Measurements from ENCODE around the gene KRT75. TPM values are rescaled to one million over a fixed set of nuclear protein-coding genes. Genes with fewer than 3 reads are reported as not detected.
"Not testable (repeated sequence)": the region's sequence is repeated elsewhere in the genome, so short reads cannot be mapped to it uniquely, and the experiment has no call there.

The KRT75 gene
- total RNA-seq, 1 donor = not detected

DNA sequence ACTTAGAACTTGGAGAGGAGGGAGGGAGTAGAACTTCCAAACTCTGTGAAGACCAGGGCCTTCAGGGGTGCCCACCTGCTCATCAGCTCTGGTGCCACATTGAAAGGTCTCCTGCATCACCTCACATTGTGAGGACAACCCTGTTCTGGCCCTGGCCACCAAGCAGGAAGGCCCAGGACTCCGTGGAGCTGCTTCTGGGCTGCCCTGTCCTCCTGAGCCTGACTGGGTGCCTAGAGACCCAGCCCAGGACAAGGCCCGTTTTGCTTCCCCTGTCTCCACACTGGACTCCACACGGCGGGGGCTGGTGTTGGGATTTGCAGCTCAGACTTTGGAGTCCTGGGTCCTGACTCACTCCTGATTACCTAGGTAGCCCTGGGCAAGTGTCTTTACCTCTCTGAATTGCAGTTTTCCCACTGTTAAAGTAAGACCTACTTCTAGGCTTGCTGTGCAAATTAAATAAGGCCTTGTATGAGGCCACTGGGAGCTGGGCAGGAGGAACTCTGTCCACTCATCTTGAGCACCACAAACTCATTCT is 15.5 kb downstream of the KRT75 start:
- DNase-seq (ENCODE audit: low read depth in 2 of 3, low spot score in 2 of 3) = no peak

DNA sequence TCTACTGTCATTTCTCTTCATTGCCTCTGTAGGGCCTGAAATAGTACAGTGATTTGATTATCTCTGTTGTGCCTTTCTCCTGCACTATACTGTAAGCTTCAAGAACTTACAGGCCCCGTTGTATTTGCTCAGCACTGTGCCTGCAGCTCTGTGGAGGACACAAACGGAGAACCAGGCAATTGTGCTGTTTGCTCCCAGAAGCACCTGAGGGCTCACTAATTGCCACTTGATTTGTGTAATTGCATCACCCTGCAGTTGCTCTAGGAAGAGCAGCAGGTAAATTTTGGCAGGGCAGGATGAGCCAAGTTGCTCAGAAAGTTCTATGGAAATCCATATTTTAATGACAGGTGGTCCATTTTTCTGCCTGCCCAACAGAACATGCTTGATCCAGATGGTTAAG is 16.4 kb downstream of the KRT75 start:
- no peak for DNase-seq (ENCODE audit: low read depth in 2 of 3, low spot score in 2 of 3)

DNA sequence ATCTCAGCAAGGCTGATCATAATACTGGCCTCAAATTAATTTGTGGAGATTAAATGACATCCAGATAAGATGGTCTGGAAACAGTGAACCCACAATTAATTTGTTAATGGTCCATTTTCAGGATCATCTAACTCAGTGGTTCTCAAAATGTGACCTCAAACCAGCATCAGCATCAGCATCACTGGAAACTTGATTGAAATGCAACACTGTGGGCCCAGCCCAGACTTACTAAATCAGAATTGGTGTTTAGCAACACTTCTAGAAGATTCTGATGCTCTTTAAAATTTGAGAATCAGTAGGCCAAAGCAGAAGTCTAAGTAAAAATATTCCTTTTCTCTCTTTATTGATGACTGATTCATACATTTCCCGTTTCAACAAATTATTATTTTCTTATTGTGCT is 17.4 kb downstream of the KRT75 start:
- no peak for DNase-seq (ENCODE audit: low read depth in 2 of 3, low spot score in 2 of 3)

DNA sequence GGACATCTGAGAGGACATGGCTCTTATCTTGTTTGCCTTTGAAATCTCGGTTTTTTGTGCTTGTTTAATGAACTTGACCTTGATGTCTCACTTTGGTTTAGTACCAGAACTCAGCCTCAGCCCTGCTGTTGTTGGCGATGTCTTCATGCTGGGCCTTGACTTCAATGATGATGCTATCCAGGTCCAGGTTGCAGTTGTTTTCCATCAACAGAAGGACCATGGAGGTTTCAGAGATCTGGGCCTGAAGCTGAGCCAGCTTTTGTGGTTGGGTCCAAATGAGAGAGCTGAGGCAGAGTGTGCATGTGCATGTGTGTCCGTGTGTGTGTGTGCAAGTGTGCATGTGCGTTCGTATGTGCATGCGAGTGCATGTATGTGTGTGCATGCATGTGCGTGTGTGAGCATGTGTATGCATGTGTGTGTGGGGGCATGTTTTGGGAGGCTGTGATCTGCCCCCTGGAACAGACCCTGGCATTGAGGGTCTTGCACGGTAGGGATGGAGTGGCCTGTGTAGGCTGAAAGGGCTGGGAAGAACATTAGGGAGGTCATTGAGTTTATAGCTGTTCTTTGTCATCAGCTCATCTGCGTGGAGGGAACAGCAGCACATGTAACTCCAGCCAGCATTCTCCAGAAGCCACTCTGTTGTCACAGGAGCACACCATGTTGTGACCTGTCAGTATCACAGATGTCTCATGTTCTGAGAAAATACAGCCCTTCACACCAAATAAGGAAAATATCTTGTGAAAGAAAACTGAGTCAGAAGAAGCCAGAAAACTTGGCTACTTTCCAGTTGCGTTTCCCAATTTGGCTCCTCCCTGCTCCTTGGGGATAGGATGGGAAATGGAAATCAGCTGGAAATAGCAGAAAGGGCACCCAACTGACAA is 18.1 kb downstream of the KRT75 start:
- no peak for DNase-seq (ENCODE audit: low read depth in 2 of 3, low spot score in 2 of 3)

DNA sequence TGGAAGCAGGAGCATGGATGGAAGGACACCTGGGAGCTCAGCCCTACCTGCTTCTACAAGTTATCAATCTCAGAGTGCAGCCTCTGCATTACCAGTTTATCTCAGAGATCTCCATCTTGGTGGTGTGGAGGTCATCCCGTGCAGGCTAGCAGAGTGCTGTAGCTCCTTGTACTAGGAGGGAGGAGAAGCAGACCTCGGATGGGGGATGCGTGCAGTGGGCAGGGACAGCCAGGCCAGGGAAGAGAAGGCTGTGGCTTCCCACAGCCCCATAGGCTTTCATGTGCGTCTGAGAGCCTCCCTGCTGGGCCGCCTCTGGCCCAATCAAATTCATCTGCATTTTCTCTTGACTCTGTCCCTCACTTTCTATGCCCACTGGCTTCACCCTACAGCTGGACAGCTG is 19.2 kb downstream of the KRT75 start:
- no peak for DNase-seq (ENCODE audit: low read depth in 2 of 3, low spot score in 2 of 3)

DNA sequence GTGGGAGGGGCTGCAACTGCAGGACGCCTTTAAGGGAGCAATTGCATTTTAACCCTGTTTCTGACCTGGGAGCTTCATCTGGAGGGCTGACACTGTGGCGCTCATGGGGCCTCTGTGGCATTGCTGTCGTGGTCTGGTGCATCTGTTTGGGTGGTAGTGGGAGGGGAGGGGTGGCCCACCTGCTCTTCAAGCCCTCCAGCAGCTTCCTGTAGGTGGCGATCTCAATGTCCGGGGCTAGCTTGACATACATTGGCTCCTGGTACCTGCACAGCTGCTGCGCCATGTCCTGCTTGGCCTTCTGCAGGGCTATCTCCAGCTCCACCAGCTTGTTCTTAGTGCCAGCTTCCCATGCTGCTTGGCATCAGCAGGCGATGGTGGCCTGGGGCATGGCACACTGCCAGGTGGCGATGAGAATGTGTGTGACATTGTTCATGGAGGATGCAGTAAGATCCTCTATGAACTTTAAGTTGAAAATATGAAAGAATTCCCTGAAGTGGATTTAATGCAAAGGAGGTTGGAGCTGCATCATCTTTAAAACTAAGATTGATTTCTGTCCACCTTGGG is 20.3 kb downstream of the KRT75 start:
- no peak for DNase-seq (ENCODE audit: low read depth in 2 of 3, low spot score in 2 of 3)

DNA sequence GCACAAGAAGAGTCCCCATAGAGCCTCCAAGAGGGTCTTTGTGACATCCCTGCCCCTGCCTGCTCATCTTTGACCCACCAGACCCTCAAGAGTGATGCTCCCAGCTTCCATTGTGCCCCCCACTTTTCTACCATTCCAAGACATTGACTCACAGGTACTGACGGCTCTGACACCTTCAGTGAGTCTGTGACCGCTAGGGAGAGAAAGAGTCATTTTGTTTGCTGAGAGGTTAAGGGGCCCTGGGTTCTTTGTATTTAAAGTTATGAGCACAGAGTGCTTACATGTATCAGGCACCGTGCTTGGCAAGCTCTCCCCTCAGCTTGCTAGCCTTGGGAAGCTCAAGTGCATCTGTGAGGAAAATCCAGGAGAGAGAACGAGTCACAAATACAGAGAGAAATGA is 21.0 kb downstream of the KRT75 start:
- no peak for DNase-seq (ENCODE audit: low read depth in 2 of 3, low spot score in 2 of 3)

DNA sequence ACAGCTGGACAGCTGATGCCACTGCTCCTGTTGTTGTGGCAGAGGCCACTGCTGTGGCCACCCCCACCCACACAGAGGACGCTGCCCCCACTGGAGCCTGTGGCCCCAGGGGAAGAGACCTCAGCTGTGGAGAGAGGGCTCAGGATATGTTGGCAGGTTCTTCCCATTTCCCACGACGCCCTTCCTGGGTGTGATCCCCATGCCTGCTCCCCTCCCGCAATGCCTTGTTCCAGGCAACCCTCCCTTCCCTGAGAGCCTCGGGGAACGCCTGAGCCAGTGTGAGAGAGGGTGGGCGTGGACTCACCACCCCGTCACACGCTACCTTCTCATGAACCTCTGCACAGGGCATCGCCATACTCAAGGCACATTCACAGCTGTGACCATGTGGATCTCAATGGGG is 22.4 kb downstream of the KRT75 start:
- DNase-seq (ENCODE audit: low read depth in 2 of 3, low spot score in 2 of 3) = no peak

DNA sequence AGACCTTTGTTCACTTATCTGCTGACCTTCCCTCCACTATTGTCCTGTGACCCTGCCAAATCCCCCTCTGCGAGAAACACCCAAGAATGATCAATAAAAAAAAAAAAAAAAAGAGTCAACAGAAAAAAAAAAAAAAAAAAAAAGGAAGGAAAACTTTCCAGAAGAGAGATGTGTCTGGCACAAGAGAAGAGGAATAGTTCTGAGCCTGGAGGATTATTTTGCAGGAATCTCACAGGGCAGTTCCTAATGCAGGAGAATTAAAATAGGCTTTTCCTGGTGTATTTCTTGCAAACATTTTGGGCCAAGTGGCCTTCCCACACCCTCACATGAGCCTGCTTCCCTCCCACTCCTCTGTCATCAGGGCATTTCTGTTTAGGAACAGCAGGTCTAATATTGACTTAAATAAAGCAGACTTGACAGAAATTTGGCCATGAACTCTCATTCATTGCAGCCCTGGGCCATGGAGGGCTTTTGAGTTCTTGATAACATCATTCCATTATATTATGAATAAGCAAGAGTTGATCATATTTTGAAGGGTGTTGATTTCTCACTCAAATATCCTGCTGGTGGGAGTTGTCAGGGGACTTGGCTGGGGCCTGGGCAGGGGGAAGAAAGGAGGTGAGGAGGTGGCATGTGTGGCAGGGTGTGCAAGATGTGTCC is 23.5 kb downstream of the KRT75 start:
- DNase-seq (ENCODE audit: low read depth in 2 of 3, low spot score in 2 of 3) = not testable (repeated sequence)

DNA sequence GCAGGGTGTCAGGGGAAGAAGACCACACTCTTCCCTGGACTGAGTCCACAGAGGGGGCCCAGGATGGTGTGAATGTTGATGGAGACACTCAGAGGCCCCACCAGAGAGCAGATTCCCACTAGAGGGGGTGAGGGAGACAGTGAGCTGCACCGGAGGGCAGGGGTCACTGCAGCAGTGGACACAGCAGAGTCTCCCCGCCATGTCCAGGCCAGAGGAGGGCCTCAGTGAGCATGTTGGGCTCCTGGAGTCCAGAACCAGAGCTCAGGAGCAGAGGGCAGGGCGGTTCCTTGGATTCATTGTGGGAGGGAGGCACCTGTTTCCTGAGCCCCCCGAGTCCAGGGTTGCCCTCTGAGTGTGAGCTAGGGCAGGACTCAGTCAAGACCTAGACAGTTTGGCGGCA is 26.3 kb downstream of the KRT75 start:
- no peak for DNase-seq (ENCODE audit: low read depth in 2 of 3, low spot score in 2 of 3)

DNA sequence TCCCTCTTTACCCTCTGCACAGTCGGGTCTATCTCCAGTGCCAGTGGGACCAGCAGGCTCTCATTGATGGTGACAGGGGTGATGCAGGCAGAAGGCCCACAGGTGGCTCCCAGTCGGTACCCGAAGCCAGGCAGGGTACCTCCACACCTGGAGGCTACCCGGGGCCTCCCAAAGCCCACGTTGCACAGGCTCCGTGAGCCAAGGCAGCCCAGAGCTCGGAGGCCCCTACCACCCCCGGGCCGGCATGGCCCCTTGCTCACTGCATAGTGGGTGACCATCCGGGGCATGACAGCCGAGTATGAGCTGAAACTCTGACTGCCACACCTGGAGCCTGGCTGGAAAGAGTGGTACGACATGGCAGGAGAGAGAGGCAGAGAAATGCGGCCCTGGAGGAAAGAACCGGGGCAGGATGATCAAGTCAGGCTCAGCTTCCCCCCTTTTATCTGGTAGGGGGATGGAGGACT is 28.2 kb downstream of the KRT75 start, which contains the start of gene KRT82:
TSS of gene KRT82 (minus strand) at position 414 of the 464 bp plus-strand sequence. CDS start at position 356, 58 bp downstream.
- DNase-seq (ENCODE audit: low read depth in 2 of 3, low spot score in 2 of 3) = no peak

DNA sequence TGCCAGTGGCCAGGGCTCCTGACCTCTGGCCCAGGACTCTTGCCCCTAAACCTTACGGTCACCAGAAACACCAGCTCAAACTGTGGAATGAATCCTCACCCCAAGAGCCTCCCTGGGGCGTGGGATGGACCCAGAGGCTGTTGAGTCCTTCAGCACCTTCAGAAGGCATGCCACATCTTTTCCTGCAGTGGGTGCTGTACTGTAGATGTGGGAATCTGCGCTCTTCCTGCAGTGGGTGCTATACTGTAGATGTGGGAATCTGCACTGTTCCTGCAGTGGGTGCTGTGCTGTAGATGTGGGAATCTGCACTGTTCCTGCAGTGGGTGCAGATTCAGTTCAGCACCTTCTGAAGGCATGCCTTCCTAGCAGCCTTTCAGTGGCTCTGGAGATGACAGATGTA is 29.2 kb downstream of the KRT75 start:
- DNase-seq (ENCODE audit: low read depth in 2 of 3, low spot score in 2 of 3) = no peak

DNA sequence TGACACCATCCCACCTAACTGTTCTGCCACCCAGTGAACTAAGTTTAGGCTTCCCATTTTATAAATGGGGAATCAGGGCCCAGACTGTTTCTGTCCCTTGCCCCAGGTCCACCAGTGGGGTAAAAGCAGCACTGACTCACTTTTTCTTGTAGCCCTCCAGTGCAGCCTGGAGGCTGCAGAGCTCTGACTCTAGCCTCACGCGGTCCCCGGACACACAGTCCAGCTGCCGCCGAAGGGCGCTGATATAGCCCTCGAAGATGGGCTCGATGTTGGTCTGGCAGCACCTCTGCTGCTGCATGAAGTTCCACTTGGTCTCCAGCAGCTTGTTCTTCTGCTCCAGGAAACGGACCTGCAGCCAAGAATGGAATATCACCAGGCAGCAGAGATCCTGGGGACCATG is 30.6 kb downstream of the KRT75 start:
- DNase-seq (ENCODE audit: low read depth in 2 of 3, low spot score in 2 of 3) = no peak

DNA sequence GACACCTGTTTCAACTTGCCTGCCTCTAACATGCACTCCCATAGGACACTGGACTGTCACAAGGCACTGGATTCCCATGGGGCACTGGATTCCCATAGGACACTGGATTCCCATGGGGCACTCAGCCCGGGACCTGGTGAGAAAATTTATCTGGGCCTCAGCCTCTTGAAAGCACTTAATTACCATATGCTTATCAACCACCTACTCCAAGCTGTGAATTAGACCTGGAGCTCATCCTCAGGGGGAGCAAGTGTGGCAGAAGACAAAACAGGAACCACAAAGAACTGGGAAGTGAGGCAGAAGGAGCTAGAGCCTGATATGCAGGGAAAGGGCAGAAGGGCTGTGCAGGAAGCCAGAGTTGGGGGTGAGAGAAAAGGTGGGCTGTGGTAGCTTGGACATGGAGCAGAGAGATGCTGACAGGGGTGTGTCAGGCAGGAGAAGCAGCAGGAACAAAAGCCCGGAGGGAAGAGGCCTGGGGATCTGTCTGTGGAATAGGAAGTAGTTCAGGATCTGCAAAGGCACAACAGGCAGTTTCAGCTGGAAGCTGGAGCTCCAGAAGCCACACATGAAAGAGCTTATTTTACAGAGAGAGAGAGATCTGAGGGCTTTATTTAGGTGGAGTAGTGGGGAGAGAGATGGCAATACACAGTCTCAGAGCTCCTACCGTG is 31.2 kb downstream of the KRT75 start:
- no peak for DNase-seq (ENCODE audit: low read depth in 2 of 3, low spot score in 2 of 3)

DNA sequence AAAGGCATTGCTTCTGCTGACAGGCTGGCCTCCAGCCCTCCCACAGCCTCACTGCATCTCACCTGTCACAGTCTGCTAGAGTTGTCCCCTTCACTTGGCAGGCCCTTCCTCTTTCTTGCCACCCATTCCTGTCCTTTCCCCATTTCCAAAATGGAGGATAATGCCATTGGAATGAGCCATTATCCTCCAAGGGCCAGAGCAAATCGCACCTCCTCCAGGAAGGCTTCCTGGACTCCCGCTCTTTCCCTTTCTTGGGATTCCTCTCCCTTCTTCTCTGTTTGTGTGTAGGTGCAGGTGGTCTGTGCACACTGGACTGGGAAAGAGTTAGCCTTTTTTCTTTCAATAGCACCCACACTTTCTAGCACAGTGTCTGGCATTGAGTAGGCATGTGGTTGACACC is 31.8 kb downstream of the KRT75 start:
- DNase-seq (ENCODE audit: low read depth in 2 of 3, low spot score in 2 of 3) = no peak

DNA sequence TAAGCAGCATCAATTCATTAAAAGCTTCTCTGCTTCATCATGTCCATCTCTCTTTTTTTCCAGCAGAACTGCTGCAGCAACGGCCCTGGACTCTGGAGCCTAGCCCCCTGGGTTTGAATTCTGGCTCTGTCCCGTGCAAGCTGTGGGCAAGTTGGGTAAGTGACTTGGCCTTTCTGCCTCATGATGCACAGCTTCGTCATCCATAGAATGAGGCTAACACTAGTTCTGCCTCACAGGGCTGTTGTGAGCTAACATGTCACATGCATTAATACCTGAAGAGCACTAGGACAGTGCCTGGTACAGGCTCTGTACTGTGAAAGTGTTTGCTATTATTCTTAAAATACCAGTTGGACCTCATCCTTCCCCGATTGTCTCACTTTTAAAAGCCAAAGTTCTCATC is 32.2 kb downstream of the KRT75 start:
- DNase-seq (ENCODE audit: low read depth in 2 of 3, low spot score in 2 of 3) = no peak

DNA sequence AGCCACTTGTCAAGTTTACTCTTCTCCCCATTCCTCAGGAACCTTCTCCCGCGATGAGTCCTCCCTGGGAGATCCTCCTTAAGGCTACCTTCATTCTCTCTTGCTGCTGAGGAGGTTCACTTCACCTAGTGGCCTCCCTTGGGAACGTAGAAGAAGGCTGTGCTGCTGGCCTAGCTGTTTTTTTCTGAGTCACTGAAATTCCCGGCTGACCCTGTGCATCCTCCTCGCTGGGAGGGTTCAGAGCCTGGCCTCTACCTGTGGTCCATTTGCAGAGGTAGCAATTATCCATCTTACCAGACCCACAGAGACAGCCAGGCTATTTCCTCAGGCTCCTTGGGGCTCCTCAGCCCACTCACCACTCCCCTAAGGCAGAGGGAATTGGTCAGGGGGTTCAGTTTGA is 32.6 kb downstream of the KRT75 start:
- DNase-seq (ENCODE audit: low read depth in 2 of 3, low spot score in 2 of 3) = no peak

DNA sequence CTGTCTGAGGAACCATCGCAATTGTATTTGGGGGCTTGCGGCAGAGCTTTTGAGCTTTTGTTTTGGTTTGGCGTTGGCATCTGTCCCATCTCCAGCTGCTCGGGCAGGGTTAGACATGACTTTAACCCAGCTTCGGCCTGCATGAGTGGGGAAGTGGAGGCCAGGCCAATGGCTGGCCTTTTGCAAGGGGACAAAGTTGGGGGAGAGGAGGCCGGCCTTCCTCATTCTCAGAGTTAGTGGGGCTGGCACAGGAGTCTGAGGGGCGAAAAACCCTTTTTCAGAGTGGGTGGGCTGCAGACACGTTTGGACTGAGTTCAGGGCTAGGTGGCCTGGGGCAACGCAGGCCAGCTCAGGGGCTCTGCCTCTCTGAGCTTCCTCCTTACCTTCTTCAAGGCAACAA is 33.3 kb downstream of the KRT75 start:
- DNase-seq (ENCODE audit: low read depth in 2 of 3, low spot score in 2 of 3) = no peak

DNA sequence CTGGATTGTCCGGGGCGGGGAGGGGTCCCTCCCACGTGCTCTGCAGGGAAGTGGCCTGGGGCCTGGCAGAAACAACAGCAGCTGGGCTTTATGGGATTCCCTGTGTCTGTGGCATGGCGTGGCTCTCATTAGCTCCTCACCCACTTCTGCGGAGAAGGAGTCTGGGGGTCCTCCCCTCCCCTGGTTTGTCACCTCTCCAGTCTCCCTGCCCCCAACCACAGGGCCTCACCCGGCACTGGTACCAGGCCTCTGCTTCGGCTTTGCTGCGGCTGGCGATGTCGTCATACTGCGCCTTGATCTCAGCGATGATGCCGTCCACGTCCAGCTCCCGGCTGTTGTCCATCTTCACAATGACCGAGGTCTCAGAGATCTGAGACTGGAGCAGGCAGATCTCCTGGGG is 34.4 kb downstream of the KRT75 start:
- no peak for DNase-seq (ENCODE audit: low read depth in 2 of 3, low spot score in 2 of 3)

DNA sequence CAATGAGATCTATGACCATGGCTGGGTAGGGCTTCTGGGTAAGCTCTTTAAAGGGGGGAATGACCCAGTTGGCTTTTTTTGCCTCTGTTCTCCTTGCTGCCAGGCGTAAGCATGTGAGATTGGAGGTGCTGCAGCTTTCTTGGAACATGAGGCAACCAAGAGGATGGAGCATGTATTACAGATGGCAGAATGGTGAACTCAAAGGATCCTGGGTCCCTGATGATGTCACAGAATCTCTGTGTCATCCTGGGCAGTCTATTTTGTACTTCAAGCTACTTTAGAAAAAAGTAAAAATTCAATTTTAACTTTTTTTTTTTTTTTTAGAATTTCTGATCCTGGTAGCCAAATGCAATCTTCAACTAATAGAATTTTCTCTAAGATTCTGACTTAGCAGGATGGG is 36.0 kb downstream of the KRT75 start:
- DNase-seq (ENCODE audit: low read depth in 2 of 3, low spot score in 2 of 3) = no peak

DNA sequence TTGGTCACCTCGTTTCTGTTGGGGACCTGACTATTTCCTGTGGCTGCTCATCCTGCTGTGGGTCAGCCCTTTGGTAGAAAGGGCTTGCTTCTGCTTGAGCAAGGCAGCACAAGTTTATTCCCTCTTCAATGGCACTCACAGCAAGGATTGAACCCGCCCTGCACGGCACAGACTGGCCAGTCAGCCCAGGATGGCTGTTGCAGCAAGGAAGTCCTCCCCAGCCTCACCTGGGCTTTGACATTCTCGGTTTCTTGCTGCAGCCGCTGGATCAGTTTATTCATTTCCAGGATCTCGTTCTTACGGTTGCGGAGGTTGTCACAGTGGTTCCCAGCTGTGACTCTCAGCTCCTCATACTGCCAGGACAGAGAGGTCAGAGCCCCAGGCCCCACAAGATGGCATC is 37.5 kb downstream of the KRT75 start:
- DNase-seq (ENCODE audit: low read depth in 2 of 3, low spot score in 2 of 3) = no peak
